MM.1S (cell line): ENCODE measurements around the gene AKR7A2.

ENCODE experiments used
- EZH2 ChIP-seq: fragments of 300-600 bp; sonication (generic); optimal IDR thresholded peaks from 2 replicates; pipeline ENCODE3; 2017; ENCODE audit warnings: low read depth, mild to moderate bottlenecking, antibody characterized with exemption, low read length, mixed read lengths
- EZH2phosphoT487 ChIP-seq: fragments of 300-600 bp; sonication (generic); IDR thresholded peaks from 2 replicates; pipeline ENCODE4 v1.6.1; 2018; ENCODE audit warnings: antibody characterized with exemption, low read length

DNA sequence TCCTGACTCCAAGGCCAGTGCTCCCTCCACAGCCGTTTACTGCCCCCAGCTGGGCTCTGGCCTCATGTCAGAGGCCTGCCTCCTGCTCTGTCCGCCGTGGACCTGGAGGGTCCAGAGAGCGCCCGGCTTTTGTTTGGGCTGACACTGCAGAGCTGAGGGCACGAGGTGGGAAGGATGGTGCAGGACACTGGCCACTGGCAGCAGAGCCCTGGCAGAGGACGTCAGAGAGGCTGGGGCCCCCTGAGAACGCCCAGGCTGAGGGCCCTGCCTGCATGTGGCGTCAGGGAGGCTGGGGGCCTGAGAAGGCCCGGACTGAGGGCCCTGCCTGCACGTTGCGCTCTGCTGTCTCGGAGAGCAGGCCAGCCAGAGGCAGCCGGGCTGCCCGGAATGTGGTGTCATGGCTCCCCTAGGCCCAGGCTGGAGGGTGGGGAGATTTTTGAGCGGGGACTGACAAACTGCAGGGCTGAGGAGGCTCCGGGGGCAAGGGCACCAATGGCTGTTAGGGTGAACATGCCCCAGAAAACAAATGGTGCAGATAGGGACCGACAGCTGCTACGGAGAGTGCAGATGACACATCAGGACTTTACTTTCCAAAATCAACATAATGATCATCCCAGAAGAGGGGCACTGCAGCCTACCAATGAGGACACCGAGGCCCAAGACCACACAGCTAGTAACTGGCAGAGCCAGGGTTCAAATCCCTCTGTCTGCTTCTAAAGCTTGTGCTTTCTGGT lies 31.8 kb upstream of the AKR7A2 start:
- TF ChIP-seq EZH2phosphoT487 (no peak), EZH2 (no peak)
